IMR-90 (cell line): ENCODE results near the gene PIGN. TPM values are rescaled to one million over a fixed set of nuclear protein-coding genes. Genes with fewer than 3 reads are reported as not detected.

Experiments
- ATAC-seq: fragments of 200-7000 bp; cut with Tn5 transposase; 2 replicates; pipeline ENCODE4 v1.9.1; 2020; ENCODE audit warnings: low read depth, mild to moderate bottlenecking, moderate library complexity
- BruUV-seq: library from RNA; stranded (reverse); fragments of 400-500 nt; replicated peaks from 2 replicates; lab custom pipeline; 2021; lab: Mats Ljungman, UMichigan
- CTCF ChIA-PET: fragments of 300-600 bp; formaldehyde crosslinking; extraction: SDS; loops from one replicate; lab custom pipeline; 2021; ENCODE audit warnings: antibody characterized with exemption; lab: Yijun Ruan, JAX
- POLR2A ChIA-PET: fragments of 300-600 bp; sonication (Branson Sonifier 250); formaldehyde crosslinking; loops from one replicate; lab custom pipeline; 2022; ENCODE audit warnings: antibody characterized with exemption; ENCODE audit not compliant: unreplicated experiment; lab: Charles Lee
- DNase-seq: peaks from one replicate; pipeline ENCODE4 v3.0.0; 2013
- H2AFZ ChIP-seq: replicated peaks from 2 replicates; pipeline ENCODE3; 2013; ENCODE audit warnings: low read length, mild to moderate bottlenecking; ENCODE audit not compliant: poor library complexity
- H2AK5ac ChIP-seq: 2 replicates; pipeline ENCODE4 v1.6.1; 2013; ENCODE audit warnings: low read depth, low read length, inconsistent platforms
- H2AK9ac ChIP-seq: replicated peaks from 2 replicates; pipeline ENCODE3; 2013; ENCODE audit warnings: mild to moderate bottlenecking, low read depth, low read length, moderate library complexity; ENCODE audit not compliant: poor library complexity
- H2BK120ac ChIP-seq: 2 replicates; pipeline ENCODE4 v1.6.1; 2013; ENCODE audit warnings: low read depth, low read length, inconsistent platforms
- H2BK15ac ChIP-seq: 3 replicates; pipeline ENCODE4 v1.6.1; 2013; ENCODE audit warnings: low read depth, low read length, inconsistent platforms
- H2BK20ac ChIP-seq: 2 replicates; pipeline ENCODE4 v1.6.1; 2013; ENCODE audit warnings: low read depth, mild to moderate bottlenecking, inconsistent platforms, low read length, moderate library complexity
- H2BK5ac ChIP-seq: 2 replicates; pipeline ENCODE4 v1.6.1; 2013; ENCODE audit warnings: mild to moderate bottlenecking, low read depth, low read length, inconsistent platforms; ENCODE audit not compliant: poor library complexity, severe bottlenecking
- H3K14ac ChIP-seq: replicated peaks from 2 replicates; pipeline ENCODE4 v1.6.1; 2013; ENCODE audit warnings: low read depth, low read length, inconsistent platforms
- H3K18ac ChIP-seq: 2 replicates; pipeline ENCODE4 v1.6.1; 2013; ENCODE audit warnings: low read depth, low read length, control low read depth
- H3K23ac ChIP-seq: 2 replicates; pipeline ENCODE4 v1.6.1; 2013; ENCODE audit warnings: low read depth, low read length, inconsistent platforms
- H3K27ac ChIP-seq: 2 replicates; pipeline ENCODE4 v1.5.1; 2013; ENCODE audit warnings: mild to moderate bottlenecking, control low read depth, low read length; ENCODE audit not compliant: insufficient read depth
- H3K27me3 ChIP-seq: 2 replicates; pipeline ENCODE4 v1.6.1; 2013; ENCODE audit warnings: low read length; ENCODE audit not compliant: control insufficient read depth, insufficient read depth
- H3K36me3 ChIP-seq: 2 replicates; pipeline ENCODE4 v1.6.1; 2013; ENCODE audit warnings: low read length, mixed read lengths; ENCODE audit not compliant: control insufficient read depth, insufficient read depth
- H3K4ac ChIP-seq: 2 replicates; pipeline ENCODE4 v1.6.1; 2013; ENCODE audit warnings: low read depth, low read length, inconsistent platforms
- H3K4me1 ChIP-seq: 2 replicates; pipeline ENCODE4 v1.6.1; 2013; ENCODE audit warnings: low read length, mixed read lengths; ENCODE audit not compliant: control insufficient read depth, insufficient read depth
- H3K4me2 ChIP-seq: 2 replicates; pipeline ENCODE4 v1.6.1; 2013; ENCODE audit warnings: low read depth, mild to moderate bottlenecking, control low read depth, low read length, moderate library complexity
- H3K4me3 ChIP-seq: 2 replicates; pipeline ENCODE4 v1.5.1; 2013; ENCODE audit warnings: low read depth, mild to moderate bottlenecking, control low read depth, low read length, moderate library complexity; ENCODE audit not compliant: insufficient read depth
- H3K56ac ChIP-seq: 2 replicates; pipeline ENCODE4 v1.6.1; 2013; ENCODE audit warnings: low read length, inconsistent platforms; ENCODE audit not compliant: insufficient read depth; ENCODE audit errors: extremely low read depth
- H3K79me1 ChIP-seq, 2 experiments: 2 replicates each; pipeline ENCODE4 v1.6.1; 2013; ENCODE audit warnings: low read length in 2 of 2, inconsistent platforms in 1 of 2, low read depth in 1 of 2
- H3K9ac ChIP-seq: 2 replicates; pipeline ENCODE4 v1.6.1; 2013; ENCODE audit warnings: low read depth, low read length, control low read depth
- H3K9me1 ChIP-seq: 2 replicates; pipeline ENCODE4 v1.6.1; 2013; ENCODE audit warnings: low read length, inconsistent platforms; ENCODE audit not compliant: insufficient read depth
- H3K9me3 ChIP-seq: 2 replicates; pipeline ENCODE4 v1.6.1; 2013; ENCODE audit warnings: low read length; ENCODE audit not compliant: control insufficient read depth, insufficient read depth
- H4K20me1 ChIP-seq: 2 replicates; pipeline ENCODE4 v1.6.1; 2013; ENCODE audit warnings: low read length, inconsistent platforms; ENCODE audit not compliant: insufficient read depth
- H4K5ac ChIP-seq: 2 replicates; pipeline ENCODE4 v1.6.1; 2013; ENCODE audit warnings: mild to moderate bottlenecking, low read depth, low read length, control low read depth
- H4K8ac ChIP-seq, 2 experiments: 2 replicates each; pipeline ENCODE4 v1.6.1; 2013; ENCODE audit warnings: low read depth in 2 of 2, low read length in 2 of 2, control low read depth in 1 of 2, inconsistent platforms in 1 of 2
- H4K91ac ChIP-seq: 2 replicates; pipeline ENCODE4 v1.6.1; 2013; ENCODE audit warnings: low read depth, low read length, inconsistent platforms; ENCODE audit not compliant: insufficient read depth
- BHLHE40 ChIP-seq: fragments of 150-350 bp; IDR thresholded peaks from 2 replicates; pipeline ENCODE4 v1.6.1; 2016; ENCODE audit warnings: mild to moderate bottlenecking, low read depth, low read length
- CEBPB ChIP-seq: IDR thresholded peaks from 2 replicates; pipeline ENCODE4 v1.6.1; 2012; ENCODE audit warnings: low read depth, low read length, improper control_type of control experiment
- CHD1 ChIP-seq: IDR thresholded peaks from 2 replicates; pipeline ENCODE4 v1.6.1; 2012; ENCODE audit warnings: low read depth, low read length, improper control_type of control experiment
- FOS ChIP-seq: fragments of 150-350 bp; IDR thresholded peaks from 2 replicates; pipeline ENCODE4 v1.6.1; 2016; ENCODE audit warnings: low read depth, low read length
- MAFK ChIP-seq: IDR thresholded peaks from 2 replicates; pipeline ENCODE4 v1.6.1; 2012; ENCODE audit warnings: low read depth, low read length, improper control_type of control experiment
- MAZ ChIP-seq: IDR thresholded peaks from 2 replicates; pipeline ENCODE4 v1.6.1; 2012; ENCODE audit warnings: low read depth, mild to moderate bottlenecking, low read length, improper control_type of control experiment, moderate library complexity, borderline replicate concordance
- MXI1 ChIP-seq: IDR thresholded peaks from 2 replicates; pipeline ENCODE4 v1.6.1; 2012; ENCODE audit warnings: low read depth, mild to moderate bottlenecking, low read length, moderate library complexity, borderline replicate concordance
- NFE2L2 ChIP-seq: fragments of 150-350 bp; IDR thresholded peaks from 2 replicates; pipeline ENCODE4 v1.6.1; 2016; ENCODE audit warnings: low read depth, mild to moderate bottlenecking, low read length
- POLR2A ChIP-seq: IDR thresholded peaks from 2 replicates; pipeline ENCODE4 v1.6.1; 2012; ENCODE audit warnings: mild to moderate bottlenecking, low read depth, low read length
- RAD21 ChIP-seq: IDR thresholded peaks from 2 replicates; pipeline ENCODE4 v1.6.1; 2012; ENCODE audit warnings: low read length, improper control_type of control experiment
- RCOR1 ChIP-seq: IDR thresholded peaks from 2 replicates; pipeline ENCODE4 v1.6.1; 2012; ENCODE audit warnings: mild to moderate bottlenecking, low read length, improper control_type of control experiment; ENCODE audit not compliant: insufficient replicate concordance
- RFX5 ChIP-seq: IDR thresholded peaks from 2 replicates; pipeline ENCODE4 v1.8.0; 2012; ENCODE audit warnings: low read depth, mild to moderate bottlenecking, low read length, moderate library complexity
- SMC3 ChIP-seq: fragments of 150-350 bp; IDR thresholded peaks from 2 replicates; pipeline ENCODE4 v1.6.1; 2016; ENCODE audit warnings: low read depth, mild to moderate bottlenecking, antibody characterized with exemption, low read length, moderate library complexity
- USF2 ChIP-seq: fragments of 150-350 bp; IDR thresholded peaks from 2 replicates; pipeline ENCODE4 v1.6.1; 2017; ENCODE audit warnings: mild to moderate bottlenecking, antibody characterized with exemption, low read length, low read depth
- WGBS, 2 experiments: methylation state at CpG; one replicate each; pipeline versions ENCODE4 v1.1.5 to v1.1.7; 2013; ENCODE audit warnings: missing lambda C conversion rate in 2 of 2; ENCODE audit not compliant: insufficient read length in 1 of 2; ENCODE audit errors: extremely low coverage in 2 of 2; 5-methylcytosine and 5-hydroxymethylcytosine counted together
- dilution Hi-C: fragments of 300-500 bp; cut with HindIII; formaldehyde crosslinking; loops from one replicate; pipeline ENCODE4 v1.14.3; 2018; ENCODE audit warnings: low sequenced_read_pairs; ENCODE audit not compliant: unreplicated experiment
- in situ Hi-C: fragments of 300-500 bp; cut with MboI; formaldehyde crosslinking; loops from 3 replicates; pipeline ENCODE4 v1.14.3; 2019; ENCODE audit warnings: low sequenced_read_pairs, inconsistent platforms, mixed read lengths
- intact Hi-C: fragments of 100-400 bp; cut with micrococcal nuclease; formaldehyde crosslinking; loops from 2 replicates; pipeline ENCODE4 v1.10.0; 2022
- polyA plus RNA-seq, 3 experiments: library from polyadenylated mRNA; depleted of rRNA; stranded (reverse); fragments of >200 nt; gene quantifications; 2 replicates each; pipeline ENCODE4 v1.2.3, GENCODE V29; 2012; ENCODE audit warnings: low replicate concordance in 1 of 3
- total RNA-seq: library from RNA; depleted of rRNA; stranded (reverse); fragments of >200 nt; gene quantifications from 2 replicates; pipeline ENCODE4 v1.2.3, GENCODE V29; 2012
- TF ChIP-seq, protein P1 (sequence below): conservative IDR thresholded peaks from 2 replicates; pipeline ENCODE4 v1.5.1; 2012; ENCODE audit warnings: mild to moderate bottlenecking, low read depth, low read length, improper control_type of control experiment
- TF ChIP-seq, protein P2 (sequence below): fragments of 150-350 bp; IDR thresholded peaks from 2 replicates; pipeline ENCODE4 v1.6.1; 2016; ENCODE audit warnings: low read depth, mild to moderate bottlenecking, low read length, moderate library complexity, borderline replicate concordance

PIGN gene
- total and polyA plus RNA-seq, 2 of the 4 experiments (the other 2 are of a cell fraction), result 9.0 to 17.9 TPM

GRCh38 chr18:62045316-62045715 is 141.5 kb downstream of the PIGN start:
- no peak overlapping the region for H3K18ac ChIP-seq
- no peak overlapping the region for H3K56ac ChIP-seq
- no peak overlapping the region for H2AK9ac ChIP-seq
- no peaks in the 10 kb centered on the region for H3K36me3 ChIP-seq
- DNase-seq (no peak), ATAC-seq (no peak)
- H2AK5ac ChIP-seq, result no peak overlapping the region
- no peak overlapping the region for H2BK20ac ChIP-seq
- intact Hi-C loops (no loop called here), dilution Hi-C loops (no loop called here), in situ Hi-C loops (no loop called here)
- H3K4me3 ChIP-seq, result no peak overlapping the region
- H3K27me3 ChIP-seq, result no peaks in the 10 kb centered on the region
- H3K9me3 ChIP-seq, result peaks cover 8% of the 10 kb centered on the region
- no peak overlapping the region for H3K4ac ChIP-seq
- H3K4me2 ChIP-seq, result no peak overlapping the region
- no peak overlapping the region for H3K14ac ChIP-seq
- H3K4me1 ChIP-seq, result no peaks in the 10 kb centered on the region
- no peak overlapping the region for H4K91ac ChIP-seq
- BruUV-seq, result TSS peak; percentile 48
- no peak overlapping the region for H4K8ac ChIP-seq
- WGBS, 2 experiments, result no CpG with 5 or more reads among the region's 2 CpGs
- no peak overlapping the region for H3K27ac ChIP-seq
- no peak overlapping the region for H2AFZ ChIP-seq
- TF ChIP-seq, protein P1, sequence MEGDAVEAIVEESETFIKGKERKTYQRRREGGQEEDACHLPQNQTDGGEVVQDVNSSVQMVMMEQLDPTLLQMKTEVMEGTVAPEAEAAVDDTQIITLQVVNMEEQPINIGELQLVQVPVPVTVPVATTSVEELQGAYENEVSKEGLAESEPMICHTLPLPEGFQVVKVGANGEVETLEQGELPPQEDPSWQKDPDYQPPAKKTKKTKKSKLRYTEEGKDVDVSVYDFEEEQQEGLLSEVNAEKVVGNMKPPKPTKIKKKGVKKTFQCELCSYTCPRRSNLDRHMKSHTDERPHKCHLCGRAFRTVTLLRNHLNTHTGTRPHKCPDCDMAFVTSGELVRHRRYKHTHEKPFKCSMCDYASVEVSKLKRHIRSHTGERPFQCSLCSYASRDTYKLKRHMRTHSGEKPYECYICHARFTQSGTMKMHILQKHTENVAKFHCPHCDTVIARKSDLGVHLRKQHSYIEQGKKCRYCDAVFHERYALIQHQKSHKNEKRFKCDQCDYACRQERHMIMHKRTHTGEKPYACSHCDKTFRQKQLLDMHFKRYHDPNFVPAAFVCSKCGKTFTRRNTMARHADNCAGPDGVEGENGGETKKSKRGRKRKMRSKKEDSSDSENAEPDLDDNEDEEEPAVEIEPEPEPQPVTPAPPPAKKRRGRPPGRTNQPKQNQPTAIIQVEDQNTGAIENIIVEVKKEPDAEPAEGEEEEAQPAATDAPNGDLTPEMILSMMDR, result no peak
- no peak for TF ChIP-seq POLR2A
- no peak for TF ChIP-seq SMC3
- TF ChIP-seq MXI1, result no peak
- TF ChIP-seq RCOR1, result no peak
- no peak for TF ChIP-seq MAZ
- no peak for TF ChIP-seq NFE2L2
- no peak for TF ChIP-seq BHLHE40
- TF ChIP-seq RFX5, result no peak
- no peak for TF ChIP-seq FOS
- TF ChIP-seq, protein P2, sequence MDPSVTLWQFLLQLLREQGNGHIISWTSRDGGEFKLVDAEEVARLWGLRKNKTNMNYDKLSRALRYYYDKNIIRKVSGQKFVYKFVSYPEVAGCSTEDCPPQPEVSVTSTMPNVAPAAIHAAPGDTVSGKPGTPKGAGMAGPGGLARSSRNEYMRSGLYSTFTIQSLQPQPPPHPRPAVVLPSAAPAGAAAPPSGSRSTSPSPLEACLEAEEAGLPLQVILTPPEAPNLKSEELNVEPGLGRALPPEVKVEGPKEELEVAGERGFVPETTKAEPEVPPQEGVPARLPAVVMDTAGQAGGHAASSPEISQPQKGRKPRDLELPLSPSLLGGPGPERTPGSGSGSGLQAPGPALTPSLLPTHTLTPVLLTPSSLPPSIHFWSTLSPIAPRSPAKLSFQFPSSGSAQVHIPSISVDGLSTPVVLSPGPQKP, result no peak
- TF ChIP-seq CHD1, result no peak
- no peak for TF ChIP-seq RAD21
- no peak for TF ChIP-seq USF2
- TF ChIP-seq MAFK, result no peak
- no peak for TF ChIP-seq CEBPB
- no peak overlapping the region for H2BK120ac ChIP-seq
- H2BK15ac ChIP-seq, result no peak overlapping the region
- H3K23ac ChIP-seq, result no peak overlapping the region
- H4K20me1 ChIP-seq, result no peaks in the 10 kb centered on the region
- H3K9ac ChIP-seq, result no peak overlapping the region
- H3K79me1 ChIP-seq, result no peaks in the 10 kb centered on the region
- H3K9me1 ChIP-seq, result peaks cover 3% of the 10 kb centered on the region; the same call in 1 of the 2 replicates
- no peak overlapping the region for H4K5ac ChIP-seq
- ChIA-PET CTCF (interaction anchor here (0.6 to 1.0 kb wide), 2 partner anchors 15 to 86 kb away, joined by 3 to 6 read pairs; no protein-coding TSS in a partner anchor), POLR2A (no interaction called here)
- H2BK5ac ChIP-seq, result no peak overlapping the region
